ENCODE results near the gene STARD7. TPM values are rescaled to one million over a fixed set of nuclear protein-coding genes. Genes with fewer than 3 reads are reported as not detected.
"Not testable (repeated sequence)": the region's sequence is repeated elsewhere in the genome, so short reads cannot be mapped to it uniquely, and the experiment has no call there.

STARD7 gene
- polyA plus RNA-seq, 3 donors, result 141 to 150 (median 149) TPM

DNA sequence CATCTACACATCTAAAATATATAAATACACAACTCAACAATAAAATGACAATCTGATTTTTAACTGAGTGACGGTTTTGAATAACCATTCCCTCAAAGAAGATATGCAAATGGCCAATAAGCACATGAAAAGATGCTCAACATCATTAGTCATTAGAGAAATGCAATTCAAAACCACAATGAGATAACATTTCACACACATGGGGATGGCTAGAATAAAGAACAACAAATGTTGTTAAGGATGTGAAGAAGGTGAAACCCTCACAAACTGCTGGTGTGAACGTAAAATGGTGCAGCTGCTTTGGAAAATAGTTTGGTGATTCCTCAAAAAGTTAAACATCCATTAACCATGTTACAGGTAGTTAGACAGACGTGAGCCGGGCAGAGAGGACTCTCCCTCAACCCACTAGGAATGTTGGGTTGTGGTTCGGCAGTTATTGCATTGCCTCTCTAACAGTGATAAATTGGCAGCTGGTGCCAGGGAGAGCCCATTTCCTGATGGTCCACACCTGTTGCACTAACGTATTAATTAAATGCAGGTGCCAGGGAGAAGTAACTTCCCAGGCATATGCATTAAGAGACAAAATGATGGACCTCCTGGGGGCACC lies 41.1 kb downstream of the STARD7 start:
- no peak for DNase-seq (ENCODE audit: low read depth in 3 of 3, low spot score in 2 of 3)

DNA sequence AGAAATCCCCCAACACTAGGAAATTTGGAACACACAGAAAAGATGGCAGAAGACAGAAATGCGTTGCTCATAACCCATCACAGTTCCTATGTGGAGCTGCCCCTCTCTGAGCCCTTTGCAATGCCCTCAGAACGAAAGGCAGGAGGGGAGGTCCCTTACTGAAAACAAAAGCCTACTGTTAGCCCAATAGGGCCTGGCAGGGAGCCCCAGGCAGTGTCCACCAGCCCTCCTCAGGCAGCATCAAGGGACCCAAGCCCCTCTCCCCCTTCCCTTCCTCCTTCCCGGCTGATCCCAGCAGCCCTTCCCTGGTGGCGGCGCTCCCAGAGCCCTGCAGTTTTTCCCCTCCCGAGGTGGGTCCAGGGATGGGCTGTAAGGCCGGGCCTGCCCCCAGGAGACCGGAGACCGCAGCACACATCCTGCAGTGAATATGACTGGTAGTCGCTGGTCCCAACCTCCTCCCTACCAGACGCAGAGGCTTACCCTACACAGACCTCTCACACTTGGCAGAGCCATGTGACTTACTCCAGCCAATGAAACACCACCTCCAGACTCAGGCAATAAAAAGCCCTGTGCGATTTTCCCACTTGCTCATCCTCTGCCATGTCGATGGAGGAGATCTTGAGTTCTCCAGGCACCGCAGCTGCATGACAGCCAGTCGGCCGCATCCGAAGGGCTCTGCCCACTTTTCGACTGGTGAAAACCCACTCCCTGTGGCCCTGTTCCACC lies 44.0 kb downstream of the STARD7 start:
- no peak for DNase-seq (ENCODE audit: low read depth in 3 of 3, low spot score in 2 of 3)

DNA sequence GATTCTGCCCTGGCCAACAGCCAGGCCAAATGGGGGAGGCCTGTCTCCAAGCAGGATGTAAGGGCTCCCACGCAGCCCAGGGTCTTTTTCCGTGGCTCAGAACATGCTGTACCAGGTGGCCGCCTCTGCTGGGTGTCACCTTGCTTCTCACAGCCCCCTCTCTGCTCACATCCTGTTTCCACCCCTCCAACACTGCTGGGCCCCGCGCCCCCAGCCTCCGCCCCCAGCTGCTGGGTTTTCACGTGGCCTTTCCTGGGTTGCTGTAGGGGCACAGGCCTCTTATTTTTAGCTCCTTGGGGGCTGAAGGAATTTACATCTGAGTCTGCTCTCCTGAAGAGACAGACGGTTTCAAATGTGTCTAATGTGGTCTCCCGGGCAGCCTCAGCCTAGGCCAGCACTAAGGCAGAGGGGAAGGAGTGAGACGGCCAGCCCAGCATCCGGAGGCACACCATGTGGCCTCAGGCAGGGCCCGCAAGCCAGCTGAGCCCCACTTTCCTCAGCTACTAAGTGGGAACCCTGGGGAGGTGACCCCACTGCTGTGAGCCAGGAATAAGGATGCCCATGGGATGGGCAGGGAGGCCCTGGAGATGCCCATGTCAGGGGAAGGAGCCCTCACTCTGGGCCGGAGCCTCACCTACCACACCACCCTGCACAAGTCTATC lies 44.7 kb downstream of the STARD7 start:
- no peak for DNase-seq (ENCODE audit: low read depth in 3 of 3, low spot score in 2 of 3)

DNA sequence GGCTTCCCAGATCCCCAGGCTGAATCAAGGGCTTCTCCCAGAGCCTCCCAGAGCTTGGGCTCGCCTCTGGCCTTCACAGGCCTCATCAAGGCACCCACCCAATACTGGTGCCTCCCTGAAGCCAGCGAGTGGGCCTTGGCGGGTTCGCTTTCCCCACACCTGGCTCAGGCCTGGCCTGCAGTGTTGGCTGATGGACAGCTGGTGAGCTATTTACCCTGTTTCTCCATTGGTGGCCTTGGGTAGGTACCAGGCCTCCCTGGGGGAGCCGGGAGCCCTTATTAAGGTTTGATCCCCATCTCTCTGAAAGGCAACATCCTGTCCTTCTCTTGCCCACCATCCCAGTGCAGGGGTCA lies 45.2 kb downstream of the STARD7 start:
- DNase-seq (ENCODE audit: low read depth in 3 of 3, low spot score in 2 of 3), result no peak

DNA sequence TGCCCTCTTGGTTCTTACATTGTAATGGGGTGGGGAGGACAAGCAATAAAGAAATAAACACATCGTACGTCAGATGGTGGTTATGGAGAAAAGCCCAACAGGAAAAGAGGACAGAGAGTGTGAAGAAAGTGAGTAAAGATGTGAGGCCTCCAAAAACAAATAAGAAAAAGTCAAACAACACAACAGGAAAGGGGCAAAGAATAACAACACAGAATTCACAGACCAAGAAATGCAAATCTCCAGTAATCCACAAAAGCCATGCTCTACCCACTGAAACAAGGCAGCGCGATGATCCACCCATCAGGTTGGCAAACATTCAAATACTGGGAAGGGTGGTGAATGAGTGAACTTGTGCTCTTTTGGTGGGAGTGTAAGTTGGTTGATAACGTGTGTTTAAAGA lies 46.7 kb downstream of the STARD7 start:
- no peak for DNase-seq (ENCODE audit: low read depth in 3 of 3, low spot score in 2 of 3)

DNA sequence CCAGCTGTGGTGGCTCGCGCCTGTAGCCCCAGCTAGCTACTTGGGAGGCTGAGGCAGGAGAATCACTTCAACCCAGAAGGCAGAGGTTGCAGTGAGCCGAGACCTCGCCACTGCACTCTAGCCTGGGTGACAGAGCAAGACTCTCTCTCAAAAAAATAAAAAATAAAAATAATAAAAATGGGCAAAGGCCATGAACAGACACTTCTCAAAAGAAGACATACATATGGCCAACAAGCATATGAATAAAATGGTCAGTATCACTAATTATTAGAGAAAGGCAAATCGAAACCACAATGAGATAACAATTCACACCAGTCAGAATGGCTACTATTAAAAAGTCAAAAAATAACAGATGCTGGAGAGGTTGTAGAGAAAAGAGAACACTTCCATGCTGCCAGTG lies 48.3 kb downstream of the STARD7 start:
- not testable (repeated sequence) for DNase-seq (ENCODE audit: low read depth in 3 of 3, low spot score in 2 of 3)

DNA sequence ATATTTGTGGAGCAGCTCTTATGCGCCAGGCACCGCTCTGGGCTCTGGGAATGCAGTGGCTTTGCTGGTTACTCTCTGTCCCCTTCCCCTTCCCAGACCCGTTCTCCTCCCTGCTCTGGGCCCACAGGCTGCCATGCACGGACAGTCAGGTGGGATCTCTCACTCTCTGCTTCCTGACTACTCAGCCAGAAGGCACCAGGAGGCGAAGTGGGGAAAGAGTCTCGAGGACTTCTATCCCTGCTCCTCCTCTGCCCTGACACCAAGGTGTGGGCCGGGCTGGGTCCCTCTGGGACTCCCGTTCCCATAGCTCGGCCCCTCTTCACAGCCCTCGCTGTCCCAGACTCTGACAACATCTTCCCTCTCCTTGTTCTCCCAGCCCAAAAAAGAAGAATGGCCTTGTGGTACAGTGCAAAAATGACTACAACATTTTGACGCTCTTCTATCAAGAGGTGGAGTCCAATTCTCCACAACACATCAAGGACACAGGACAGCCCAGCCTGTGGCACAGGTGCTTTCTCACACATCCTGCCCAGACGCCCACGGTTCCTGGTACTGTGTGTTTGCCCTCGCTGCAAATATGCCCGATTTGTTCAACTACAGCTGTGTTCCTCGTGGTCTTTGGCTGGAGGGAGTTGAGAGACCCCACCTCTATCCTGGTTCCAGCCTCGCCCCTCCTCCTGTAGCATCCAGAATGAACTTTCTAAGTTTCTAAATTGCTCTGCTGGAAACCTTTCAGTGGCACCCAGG lies 49.4 kb downstream of the STARD7 start:
- DNase-seq (ENCODE audit: low read depth in 3 of 3, low spot score in 2 of 3), result no peak

DNA sequence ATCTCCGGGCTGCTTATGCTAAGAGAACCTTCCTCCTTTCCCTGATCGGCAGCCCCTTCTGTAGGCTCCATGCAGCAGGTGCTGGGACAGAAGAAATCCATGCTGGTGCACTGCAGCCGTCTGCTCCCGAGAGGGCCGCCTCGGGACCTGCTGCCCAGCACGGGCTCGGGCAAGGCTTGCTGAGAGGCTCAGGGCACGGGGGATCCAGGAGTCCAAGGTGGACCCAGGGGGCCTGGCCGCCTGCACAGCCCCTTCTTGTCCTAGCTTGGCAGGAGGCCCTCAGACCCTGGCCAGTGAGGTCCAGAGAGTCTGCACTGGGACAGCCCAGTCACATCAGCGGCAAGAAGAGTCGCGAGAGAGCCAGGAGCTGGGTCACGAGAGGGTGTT lies 50.1 kb downstream of the STARD7 start:
- no peak for DNase-seq (ENCODE audit: low read depth in 3 of 3, low spot score in 2 of 3)

DNA sequence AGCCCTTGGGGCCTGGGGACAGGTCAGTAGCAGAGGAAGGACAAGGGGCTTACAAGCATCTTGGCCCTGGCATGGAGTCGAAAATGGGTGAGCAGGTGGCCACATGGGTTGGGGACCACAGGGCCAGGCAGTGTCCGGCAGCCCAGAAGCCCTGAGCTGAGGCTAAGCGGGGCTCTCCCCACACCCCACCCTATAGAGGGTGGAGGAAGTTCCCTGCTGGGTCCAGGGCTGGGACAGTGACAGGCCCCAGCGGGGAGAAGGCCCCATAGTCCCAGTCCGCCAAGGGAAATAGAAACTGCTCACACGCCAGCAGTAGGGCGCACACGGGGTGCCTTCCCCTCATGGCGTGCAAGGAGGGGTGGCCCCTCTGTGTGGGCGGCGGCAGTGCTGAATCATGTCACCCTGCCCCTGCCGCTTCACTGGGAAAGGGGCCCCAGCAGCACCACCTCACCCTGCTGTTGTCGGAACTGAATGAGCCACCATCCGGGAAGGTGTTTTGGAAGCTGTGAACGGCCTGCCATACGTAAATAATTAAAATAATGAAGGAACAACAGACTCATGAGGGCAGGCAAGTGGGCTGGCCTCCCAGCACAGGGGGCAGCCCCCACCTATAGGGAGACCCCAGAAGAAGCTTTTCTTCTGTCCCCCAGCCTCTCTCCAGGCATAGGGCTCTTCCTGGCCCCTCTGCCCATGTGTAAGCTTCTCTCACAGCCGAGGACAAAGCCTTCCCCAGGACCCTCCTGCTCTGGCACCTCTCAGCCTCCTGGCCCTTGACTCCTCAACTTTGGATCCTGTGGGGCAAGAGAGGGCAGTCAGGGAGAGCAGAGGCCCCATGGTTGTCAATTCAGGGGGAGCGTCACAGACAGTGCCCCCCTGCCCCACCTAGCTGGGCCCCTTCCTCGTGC lies 50.7 kb downstream of the STARD7 start:
- no peak for DNase-seq (ENCODE audit: low read depth in 3 of 3, low spot score in 2 of 3)

DNA sequence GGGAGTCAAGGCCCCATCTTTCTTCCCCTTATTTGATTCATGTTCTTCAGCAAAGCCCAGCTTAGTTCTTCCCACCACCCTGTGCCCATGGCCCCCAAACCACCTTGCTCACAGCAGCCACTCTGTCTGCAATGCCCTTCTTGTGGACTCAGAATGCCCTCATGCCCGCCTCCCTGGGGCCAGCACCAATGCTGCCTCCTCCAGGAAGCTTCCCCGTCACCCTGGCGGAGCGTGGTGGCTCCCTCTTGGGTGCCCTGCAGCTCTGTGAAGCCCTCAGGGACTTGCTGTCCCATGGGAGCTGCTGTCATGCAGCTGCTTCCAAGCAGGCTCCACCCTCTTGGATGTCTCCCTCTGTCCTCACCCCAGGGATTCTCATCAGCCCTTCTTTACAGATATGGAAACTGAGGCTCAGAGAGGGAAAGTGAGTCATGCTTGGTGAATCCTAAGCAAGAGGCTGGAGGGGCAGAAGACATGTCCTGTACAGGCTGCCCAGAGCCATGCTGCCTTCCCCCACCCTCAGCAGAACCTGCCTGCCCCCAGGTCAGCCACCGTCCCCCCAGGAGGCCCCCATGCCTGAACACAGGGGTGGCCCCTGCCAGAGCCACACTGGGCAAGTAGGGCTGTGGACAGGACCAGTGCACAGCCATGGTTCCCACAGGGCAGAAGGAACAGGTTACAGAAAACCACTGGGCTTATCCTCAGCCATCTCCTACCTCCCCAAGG lies 51.5 kb downstream of the STARD7 start:
- no peak for DNase-seq (ENCODE audit: low read depth in 3 of 3, low spot score in 2 of 3)

DNA sequence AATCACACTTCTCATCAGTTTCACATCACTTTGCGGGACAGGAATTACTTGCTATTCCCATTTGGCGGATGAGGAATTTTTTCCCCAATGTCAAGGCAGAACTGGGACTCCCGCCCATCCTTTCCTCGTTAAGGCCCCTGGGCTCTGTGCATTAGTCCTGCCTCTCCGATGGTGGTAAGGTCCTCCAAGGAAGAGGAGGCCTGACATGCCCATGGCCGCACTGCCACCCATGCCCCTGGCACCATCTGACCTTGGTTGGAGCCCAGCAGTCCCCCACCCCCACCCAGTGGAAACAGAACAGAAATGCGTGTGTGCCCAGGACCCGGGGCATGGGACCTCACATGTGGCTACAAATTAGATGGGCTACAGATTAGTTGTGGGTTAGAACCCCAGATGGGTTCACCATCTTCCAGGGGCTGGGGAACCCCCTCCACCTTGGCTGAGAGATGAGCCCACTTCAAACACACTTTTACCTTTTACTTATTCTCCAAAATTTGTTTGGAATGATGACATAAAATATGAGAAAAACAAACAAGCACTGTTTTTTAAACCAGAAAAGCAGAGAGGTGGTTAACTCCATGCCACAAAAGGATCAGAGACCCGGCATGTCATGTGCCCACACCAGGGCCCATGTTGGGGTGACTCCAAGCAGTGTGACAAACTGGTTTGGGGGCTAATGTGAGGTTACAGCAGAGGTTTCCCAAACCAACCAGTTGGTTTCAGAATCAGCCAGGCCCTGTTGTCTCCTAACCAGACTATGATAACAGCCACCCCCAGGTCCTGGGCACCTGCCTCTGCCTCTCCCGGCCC lies 52.4 kb downstream of the STARD7 start:
- no peak for DNase-seq (ENCODE audit: low read depth in 3 of 3, low spot score in 2 of 3)

DNA sequence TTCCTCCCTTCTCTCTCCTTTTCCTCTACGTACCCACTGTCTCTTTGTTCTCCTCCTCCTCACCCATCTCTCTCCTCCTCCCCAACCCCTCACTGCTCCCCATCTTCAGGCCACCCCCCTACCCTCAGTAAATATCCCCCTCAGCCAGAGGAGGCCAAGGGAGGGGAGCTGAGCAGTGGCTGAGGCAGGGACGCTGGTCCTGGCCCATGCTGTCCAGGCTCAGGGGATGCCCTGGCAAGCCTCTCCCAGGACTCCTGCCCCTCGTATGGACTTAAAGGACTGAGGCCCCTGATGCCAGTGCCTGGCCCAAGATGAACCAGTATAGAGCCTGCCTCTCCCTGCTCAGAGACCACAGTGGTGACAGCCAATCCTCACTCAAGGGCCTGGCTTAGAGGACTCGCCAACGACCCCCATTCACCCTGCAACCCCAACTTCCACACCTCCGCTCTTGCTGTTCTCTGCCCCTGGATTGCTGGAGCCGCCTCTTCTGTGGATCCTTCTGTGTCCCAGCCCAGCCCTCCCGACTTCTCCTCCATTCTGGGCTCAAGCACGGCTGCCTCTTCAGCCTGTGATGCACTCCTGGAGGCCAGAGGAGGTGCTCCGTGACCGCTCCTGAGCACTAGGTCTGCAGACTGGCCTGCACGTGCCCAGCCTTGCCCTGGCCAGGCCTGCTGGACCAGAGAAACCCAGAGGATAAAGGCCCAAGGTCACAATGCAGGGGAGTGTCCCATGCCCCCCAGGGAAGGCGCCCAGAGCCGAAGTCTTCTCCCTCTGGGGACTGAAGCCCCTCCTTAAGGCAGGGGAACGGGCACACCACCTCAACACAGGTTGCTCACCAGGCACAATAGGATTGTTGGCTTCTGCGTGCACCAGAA lies 53.9 kb downstream of the STARD7 start:
- DNase-seq (ENCODE audit: low read depth in 3 of 3, low spot score in 2 of 3), result no peak

DNA sequence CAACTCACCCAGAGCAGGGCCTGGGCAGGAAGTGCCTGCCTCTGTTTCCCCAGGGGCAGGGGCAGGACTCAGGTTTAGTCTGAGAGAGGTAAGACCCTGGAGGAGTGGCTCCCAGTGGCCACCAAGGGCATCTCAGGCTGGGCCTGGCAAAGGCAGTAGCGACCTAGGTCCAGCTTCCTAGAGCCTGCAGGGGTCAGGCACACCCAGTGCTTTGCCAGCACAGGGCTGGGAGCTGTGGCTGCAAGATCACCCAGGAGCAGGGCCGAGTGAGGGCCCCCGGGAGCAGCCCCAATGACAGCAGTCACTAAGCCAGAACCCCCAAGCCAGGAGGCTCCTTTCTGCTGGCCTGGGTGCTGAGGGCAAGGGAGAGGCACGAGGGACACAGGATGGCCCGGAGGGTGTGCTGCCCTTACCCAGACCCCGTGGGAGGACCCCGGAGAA lies 54.6 kb downstream of the STARD7 start:
- DNase-seq (ENCODE audit: low read depth in 3 of 3, low spot score in 2 of 3), result no peak

DNA sequence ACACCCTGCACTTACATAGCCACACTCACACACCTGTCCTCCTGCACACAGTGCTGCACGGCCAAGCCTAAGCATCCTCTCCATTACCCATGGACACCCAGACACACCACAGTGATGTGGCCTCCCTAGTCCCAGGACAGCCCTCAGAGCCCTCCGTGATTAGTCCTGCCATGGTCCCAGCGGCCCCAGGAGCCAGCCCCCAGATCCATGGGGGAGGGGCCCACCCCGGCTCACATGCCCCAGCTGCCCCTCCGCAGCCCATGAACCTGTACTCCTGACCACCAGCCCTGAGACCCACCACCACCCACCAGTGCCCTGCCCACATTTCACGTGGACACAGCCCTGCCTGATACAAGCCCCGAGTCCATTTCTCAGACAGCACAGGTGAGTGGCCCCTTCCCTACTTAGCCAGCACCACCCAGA lies 55.3 kb downstream of the STARD7 start:
- no peak for DNase-seq (ENCODE audit: low read depth in 3 of 3, low spot score in 2 of 3)

DNA sequence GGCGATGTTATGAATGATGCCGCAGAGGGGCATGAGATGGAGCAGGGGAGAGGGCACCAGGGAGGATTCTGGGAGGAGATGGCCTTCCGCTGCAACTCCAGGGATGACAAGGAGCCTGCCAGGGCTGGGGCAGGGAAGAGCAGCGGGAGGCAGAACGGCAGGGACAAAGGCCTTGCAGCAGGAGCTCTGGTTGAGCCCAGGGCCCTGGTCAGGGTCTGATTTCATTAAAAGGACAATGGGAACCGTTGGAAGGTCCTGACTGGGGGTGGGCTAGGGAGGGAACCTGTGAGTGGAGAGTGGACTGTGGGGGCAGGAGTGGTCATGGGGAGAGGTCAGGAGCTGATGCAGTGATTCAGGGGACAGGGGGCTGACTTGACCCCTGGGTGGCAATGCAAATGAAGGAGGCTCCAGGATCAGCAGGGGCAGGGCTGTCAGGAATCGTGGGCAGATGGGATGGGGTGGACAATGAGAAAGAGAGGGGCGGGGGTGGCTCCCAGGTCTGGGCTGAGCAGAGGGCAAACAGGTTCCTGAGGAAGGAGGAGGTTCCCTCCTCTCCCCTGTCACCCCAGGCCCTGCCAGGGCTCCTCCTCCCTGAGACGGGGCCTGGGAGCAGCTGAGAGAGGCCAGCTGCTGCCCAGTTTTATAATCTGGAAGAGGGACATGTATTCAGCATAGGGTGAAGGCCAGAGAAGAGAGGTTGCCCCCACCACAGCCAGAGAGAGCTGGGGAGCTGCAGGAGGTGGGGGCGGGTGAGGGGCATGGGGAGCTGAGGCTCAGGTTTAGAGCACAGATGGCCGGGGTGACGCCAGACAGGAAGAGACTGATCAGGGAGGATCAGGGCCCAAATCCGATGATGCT lies 56.1 kb downstream of the STARD7 start:
- DNase-seq (ENCODE audit: low read depth in 3 of 3, low spot score in 2 of 3), result no peak

DNA sequence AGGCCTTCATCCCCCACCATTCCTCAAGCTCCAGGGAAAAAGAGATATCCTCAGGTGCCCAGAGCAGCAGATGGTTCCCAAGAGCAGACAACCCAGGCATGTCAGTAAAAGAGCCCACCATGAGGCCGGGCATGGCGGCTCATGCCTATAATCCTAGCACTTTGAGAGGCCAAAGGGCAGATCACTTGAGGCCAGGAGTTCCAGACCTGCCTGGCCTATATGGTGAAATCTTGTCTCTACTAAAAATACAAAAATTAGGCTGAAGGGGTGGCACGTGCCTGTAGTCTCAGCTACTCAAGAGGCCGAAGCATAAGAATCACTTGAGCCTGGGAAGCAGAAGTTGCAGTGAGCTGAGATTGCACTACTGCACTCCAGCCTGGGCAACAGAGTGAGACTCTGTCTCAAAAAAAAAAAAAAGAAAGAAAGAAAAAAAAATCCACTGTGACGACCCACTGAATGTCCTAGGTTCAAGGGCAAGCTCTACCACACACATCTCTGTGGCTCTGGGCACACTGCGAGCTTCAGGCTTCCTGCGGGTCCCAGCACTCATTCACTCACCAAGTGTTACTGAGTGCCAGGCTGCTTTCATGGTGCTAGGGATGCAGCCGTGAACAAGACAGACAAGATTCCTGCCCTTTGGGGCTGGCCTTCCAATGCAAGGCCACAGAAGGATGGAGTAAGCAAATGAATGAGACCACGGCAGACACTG lies 56.9 kb downstream of the STARD7 start:
- no peak for DNase-seq (ENCODE audit: low read depth in 3 of 3, low spot score in 2 of 3)

Measured in right renal cortex interstitium (tissue), 3 donors.